ENCODE results near the gene PHLDA2.

GRCh38 chr11:2892967-2893528, 36.2 kb downstream of the PHLDA2 start:
- TF ChIP-seq CTCF (IDR thresholded peaks at IDR 0.05; ENCODE audit: extremely low read depth in 1 of 2, insufficient read depth in 1 of 2, low read depth in 1 of 2, low read length in 2 of 2) (peak; percentile 34 to 43), POLR2A (IDR thresholded peaks at IDR 0.05; ENCODE audit: low read depth, low read length) (no peak), POLR2AphosphoS5 (IDR thresholded peaks at IDR 0.05; ENCODE audit: insufficient read depth, low read depth, low read length) (no peak), EZH2 (IDR thresholded peaks at IDR 0.05; ENCODE audit: borderline replicate concordance, low read depth, low read length, severe bottlenecking) (no peak), MYC (IDR thresholded peaks at IDR 0.05; ENCODE audit: low read depth, low read length) (no peak), JUN (IDR thresholded peaks at IDR 0.05; ENCODE audit: borderline replicate concordance, insufficient read depth, insufficient read length, low read depth) (no peak)

Measured in endothelial cell of umbilical vein (primary cell).